GM18909 (cell line): ENCODE measurements around the gene METTL6.
"Not testable (repeated sequence)": the region's sequence is repeated elsewhere in the genome, so short reads cannot be mapped to it uniquely, and the experiment has no call there.

Source experiments
- ATAC-seq: cut with Tn5 transposase; IDR thresholded peaks from one replicate; pipeline ENCODE4 v1.9.1; 2021; ENCODE audit warnings: mild to moderate bottlenecking; ENCODE audit not compliant: unreplicated experiment, poor library complexity

METTL6 gene

DNA sequence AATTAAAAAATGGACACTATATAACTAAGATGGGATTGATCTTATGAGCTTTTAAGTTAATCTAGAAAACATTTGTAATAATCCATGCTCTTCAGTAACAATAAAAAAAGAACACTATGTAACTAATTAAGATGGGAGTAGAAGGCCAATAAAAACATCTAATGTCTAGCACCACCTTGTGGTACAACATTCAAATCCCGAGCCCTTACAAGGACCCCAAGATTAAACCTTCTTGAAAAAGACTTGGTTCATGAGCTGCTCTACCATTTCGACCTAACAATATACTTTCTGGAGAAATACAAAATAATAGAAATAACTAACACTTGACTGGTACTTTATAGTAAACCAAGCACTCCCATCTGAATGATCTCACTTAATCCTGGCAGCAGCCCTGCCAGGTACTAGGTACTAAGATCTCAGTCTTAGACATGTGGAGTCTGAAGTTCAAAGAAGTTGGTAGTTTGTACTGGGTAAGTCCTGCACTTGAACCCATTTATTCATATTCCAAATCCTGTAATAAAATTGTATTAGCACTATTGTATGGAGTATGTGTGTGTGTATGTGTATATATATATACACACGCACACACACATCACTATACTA, 21.8 kb downstream of the METTL6 start:
- ATAC-seq, result peak; percentile 59

DNA sequence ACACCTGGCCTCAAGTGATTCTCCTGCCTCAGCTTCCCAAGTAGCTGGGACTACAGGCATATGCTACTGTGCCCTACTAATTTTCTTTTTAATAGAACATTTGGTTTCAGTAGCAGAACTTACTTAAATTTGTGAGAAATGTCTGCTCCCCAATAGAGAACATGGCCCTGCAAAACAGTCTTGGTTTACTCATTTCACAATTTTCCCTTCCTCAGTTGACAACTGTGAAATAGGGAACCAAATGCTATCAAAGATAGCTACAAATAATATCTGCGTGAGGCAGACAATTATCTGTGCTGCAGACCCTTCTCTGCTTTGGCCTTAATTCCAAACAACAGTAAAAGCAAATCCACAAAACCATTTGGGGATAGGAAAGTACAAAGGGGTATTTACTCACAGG, 22.6 kb downstream of the METTL6 start:
- ATAC-seq, result no peak

DNA sequence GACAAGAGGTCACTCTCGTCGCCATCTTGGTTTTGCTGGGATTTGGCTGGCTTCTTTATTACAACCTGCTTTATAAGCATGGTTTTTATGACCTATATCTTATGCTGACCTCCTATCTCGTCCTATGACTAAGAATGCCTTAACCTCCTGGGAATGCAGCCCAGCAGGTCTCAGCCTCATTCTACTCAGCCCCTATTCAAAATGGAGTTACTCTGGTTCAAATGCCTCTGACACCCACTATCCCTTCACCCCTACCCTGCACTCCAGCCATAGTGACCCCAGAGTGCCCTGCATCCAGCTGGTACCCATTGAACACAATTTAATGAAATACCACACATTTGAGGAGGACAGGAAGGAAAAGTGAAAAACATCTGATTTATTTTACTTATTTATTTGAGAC, 23.4 kb downstream of the METTL6 start:
- no peak for ATAC-seq

DNA sequence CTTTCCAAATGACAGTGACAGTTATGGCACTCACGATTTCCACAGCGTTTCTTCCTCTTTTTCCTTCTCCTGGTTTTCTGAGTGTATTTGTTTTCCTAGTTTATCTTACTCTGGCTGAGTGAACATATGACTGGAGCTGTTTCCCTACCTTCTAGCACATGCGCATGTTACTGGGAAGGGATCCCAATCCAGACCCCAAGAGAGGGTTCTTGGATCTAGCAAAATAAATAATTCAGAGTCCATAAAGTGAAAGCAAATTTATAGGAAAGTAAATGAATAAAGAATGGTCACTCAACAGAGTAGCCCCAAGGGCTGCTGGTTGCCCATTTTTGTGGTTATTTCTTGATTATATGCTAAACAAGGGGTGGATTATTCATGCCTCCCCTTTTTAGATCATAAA, 23.8 kb downstream of the METTL6 start:
- no peak for ATAC-seq

DNA sequence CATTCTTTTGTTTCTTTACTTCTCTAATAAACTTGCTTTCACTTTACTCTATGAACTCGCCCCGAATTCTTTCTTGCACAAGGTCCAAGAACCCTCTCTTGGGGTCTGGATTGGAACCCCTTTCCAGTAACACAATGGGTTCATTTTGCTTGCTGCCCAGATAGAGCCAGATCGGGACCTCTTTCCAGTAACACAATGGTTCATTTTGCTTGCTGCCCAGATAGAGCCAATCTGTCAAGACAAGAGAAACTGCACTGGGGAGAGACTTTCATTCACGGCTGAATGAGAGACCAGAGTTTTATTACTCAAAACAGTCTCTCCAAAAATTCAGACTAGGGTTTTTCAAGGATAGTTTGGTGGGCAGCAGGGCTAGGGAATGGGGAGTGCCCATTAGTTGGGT, 25.4 kb downstream of the METTL6 start:
- ATAC-seq, result no peak

DNA sequence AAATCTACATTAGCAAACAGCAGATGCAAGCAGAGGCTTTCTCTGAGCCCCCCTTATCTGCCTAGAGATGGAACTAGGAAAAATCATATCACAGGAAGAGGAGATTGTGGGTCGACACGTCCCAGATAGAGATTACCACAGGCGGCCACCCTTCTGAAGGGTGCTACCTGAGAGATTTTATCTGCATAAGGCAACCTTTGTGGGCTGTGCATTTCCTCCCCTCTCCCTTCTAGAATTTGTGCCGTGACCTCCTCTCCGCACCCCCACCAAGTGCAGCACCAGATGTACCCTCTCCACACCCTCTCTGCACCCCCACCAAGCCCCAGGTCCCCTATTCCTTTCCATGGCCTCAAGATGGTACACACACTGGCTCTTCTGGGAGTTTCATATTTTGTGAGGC, 27.4 kb downstream of the METTL6 start:
- no peak for ATAC-seq

DNA sequence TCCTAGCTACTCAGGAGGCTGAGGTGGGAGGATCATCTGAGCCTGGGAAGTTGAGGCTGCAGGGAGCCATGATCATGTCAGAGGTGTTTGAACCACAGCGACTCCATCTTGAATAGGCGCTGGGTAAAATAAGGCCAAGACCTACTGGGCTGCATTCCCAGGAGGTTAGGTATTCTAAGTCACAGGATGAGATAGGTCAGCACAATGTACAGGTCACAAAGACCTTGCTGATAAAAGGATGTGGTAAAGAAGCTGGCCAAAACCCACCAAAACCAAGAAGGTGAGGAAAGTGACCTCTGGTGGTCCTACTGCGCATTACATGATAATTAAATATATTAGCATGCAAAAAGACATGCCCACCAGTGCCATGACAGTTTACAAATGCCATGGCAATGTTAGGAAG, 28.6 kb downstream of the METTL6 start:
- ATAC-seq, result not testable (repeated sequence)

DNA sequence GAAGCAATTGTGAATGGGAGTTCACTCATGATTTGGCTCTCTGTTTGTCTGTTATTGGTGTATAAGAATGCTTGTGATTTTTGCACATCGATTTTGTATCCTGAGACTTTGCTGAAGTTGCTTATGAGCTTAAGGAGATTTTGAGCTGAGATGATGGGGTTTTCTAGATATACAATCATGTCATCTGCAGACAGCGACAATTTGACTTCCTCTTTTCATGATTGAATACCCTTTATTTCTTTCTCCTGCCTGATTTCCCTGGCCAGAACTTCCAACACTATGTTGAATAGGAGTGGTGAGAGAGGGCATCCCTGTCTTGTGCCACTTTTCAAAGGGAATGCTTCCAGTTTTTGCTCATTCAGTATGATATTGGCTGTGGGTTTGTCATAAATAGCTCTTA, 34.1 kb downstream of the METTL6 start:
- not testable (repeated sequence) for ATAC-seq

DNA sequence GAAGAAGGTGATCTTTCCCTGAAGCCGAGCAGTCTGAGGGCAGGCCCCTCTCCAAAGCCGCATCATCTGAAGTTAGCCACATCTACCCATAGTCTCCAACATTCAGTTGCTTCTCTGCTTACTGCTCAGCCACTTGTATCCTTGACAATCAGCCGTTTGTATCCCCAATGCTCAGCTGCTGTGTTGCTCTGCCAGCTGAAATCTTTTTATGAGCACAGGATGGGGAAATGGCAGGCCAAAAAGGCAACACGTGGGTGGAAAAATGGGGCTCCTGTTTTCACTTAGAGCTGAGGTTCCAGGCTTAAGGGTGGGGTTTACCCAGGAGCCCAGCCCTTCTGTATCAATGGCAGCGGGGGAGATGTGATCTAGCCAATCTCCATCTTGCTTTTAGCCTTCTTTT, 36.3 kb downstream of the METTL6 start:
- no peak for ATAC-seq

DNA sequence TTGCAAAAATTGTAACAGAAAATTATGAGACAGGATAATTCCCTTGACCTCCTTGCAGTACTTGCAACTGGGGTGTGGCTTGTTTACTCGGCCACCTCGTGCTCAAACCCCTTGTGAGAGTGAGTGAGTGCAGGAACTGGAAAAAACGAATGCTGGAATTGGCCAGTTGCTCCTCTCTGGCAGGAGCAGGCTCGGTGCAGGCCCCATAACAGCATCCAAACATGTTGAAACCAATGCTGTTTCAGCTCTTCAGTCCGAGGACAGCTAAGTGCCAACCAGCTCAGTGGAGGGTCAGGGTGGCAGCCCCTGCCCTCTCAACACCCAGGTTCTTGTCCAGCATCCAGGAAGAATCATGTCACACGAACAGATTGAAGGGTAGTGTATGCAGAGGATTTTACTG, 36.9 kb downstream of the METTL6 start:
- ATAC-seq, result no peak

DNA sequence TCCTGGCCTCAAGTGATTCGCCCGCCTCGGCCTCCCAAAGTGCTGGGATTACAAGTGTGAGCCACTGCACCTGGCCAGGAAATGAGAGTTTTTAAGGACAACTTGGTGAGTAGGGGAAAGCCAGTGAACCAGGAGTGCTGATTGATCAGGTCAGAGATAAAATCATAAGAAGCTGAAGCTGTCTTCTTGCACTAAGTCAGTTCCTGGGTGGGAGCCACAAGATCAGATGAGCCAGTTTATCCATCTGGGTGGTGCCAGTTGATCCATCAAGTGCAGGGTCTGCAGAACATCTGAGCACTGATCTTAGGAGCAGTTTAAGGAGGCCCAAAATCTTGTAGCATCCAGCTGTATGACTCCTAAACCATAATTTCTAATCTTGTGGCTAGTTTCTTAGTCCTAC, 39.0 kb downstream of the METTL6 start:
- ATAC-seq, result not testable (repeated sequence)

DNA sequence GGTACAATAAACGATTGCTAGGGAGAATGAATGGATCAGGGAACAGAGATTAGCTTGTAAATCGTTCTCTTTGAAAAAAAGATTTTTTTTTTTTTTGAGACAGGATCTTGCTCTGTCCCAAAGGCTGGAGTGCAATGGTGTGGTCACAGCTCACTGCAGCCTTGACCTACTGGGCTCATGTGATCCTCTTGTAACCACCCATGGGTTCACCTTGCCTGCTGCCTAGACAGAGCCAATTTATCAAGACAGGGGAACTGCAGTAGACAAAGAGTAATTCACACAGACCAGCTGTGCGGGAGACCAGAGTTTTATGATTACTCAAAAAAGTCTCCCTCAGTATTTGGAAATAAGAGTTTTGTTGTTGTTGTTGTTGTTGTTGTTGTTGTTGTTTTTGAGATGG, 39.6 kb downstream of the METTL6 start:
- no peak for ATAC-seq

DNA sequence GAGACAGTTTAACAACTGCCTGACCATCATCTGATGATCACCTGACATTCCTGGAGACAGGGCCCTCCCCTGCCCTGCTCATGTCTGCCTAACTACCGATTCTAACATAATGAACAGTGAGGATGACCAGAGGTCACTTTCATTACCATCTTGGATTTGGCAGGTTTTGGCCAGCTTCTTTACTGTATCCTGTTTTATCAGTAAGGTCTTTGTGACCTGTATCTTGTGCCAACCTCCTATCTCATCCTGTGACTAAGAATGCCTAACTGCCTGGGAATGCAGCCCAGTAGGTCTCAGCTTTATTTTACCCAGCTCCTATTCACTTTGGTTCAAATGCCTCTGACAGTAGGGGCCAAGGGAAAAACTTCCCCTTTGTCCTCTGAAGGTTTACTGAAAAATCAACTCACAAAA, 40.2 kb downstream of the METTL6 start:
- ATAC-seq, result no peak

DNA sequence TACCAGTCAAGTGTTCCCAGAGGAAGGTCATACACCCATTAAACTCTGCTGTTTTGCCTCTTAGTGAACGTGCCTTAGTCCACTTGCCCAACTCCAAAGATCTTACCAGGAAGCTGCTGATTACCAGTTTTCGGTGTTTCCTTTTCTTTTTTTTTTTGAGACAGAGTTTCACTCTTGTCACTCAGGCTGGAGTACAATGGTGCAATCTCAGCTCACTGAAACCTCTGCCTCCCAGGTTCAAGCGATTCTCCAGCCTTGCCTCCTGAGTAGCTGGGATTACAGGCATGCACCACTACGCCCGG, 40.7 kb downstream of the METTL6 start:
- ATAC-seq, result not testable (repeated sequence)

DNA sequence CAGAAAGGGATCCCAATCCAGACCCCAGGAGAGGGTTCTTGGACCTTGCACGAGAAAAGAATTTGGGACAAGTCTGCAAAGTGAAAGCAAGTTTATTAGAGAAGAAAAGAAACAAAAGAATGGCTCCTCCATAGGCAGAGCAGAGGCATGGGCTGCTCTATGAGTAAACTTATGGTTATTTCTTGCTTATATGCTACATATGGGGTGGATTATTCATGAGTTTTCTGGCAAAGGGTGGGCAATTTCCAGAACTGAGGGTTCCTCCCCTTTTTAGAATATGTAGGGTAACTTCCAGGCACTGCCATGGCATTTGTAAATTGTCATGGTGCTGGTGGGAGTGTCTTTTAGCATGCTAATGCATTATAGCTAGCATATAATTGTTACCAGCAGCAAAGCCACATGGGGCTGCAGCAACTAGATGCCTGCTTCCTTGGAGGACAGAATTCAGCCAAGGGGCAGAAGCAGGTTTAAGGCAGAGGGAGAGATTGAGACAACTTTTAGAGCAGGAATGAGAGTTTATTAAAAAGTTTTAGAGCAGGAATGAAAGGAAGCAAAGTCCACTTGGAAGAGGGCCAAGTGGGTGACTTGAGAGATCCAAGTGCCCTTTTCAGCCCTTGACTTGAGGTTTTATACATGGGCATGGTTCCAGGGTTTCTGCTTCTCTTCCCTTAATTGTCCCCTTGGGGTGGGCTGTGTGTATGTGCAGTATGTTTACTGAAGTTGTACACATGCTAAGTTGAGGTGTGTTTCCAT, 41.3 kb downstream of the METTL6 start:
- ATAC-seq, result no peak

DNA sequence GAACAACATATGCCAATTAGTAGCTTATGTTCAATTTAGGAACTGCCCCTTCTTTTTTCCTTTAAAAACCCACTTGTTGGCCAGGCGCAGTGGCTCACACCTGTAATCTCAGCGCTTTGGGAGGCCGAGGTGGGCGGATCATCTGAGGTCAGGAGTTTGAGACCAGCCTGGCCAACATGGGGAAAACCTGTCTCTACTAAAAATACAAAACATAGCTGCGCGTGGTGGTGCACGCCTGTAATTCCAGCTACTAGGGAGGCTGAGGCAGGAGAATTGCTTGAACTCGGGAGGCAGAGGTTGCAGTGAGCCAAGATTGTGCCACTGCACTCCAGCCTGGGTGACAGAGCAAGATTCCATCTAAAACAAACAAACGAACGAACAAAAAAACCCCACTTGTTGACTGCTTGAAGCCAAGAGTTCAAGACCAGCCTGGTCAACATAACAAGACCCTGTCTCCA, 42.1 kb downstream of the METTL6 start:
- ATAC-seq, result not testable (repeated sequence)

DNA sequence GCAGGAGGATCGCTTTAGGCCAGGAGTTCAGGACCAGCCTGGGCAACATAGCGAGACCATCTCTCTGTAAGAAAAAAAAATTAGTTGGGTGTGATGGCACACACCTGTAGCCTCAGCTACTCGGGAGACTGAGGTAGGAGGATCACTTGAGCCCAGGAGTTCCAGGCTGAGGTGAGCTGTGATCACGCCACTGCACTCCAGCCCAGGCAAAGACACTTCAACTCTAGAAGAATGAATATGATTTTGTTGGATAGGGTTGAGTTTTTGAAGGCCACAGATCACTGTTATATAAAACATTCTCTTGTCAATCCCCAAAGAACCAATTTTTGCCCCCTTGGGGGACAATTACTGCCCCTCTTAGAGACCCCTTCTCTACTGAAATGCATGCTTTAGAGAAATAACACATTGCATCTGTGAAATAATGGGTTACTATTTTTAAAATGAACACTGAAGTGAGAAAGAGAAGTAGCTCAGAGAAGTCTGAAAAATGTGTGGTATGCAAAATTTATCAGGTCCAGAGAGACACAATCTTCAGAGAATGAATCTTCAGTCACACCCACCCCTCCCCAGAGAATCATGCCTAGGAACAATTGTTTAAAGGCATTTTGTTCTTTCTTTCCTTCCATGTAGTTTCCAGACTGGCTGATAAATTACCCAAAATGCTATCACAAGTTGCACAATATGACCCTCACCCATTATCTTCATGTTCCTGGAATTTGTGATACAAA, 42.7 kb downstream of the METTL6 start:
- ATAC-seq, result peak; percentile 87

DNA sequence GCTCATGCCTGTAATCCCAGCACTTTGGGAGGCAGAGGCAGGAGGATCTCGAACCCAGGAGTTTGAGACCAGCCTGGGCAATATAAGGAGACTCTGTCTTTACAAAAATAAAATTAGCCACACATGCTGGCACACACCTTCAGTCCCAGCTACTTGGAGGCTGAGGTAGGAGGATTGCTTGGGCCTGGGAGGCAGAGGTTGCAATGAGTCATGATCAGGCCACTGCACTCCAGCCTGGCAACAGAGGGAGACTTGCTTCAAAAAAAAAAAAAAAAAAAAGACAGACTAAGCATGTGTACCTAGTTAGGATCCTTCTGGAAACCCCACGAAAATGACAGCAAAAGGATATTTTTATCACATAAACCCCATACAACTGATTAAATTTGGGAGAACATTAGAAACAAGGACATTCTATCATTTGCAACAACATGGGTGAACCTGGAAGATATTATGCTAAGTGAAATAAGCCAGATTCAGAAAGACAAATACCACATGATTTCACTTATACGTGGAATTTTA, 44.9 kb downstream of the METTL6 start:
- no peak for ATAC-seq

DNA sequence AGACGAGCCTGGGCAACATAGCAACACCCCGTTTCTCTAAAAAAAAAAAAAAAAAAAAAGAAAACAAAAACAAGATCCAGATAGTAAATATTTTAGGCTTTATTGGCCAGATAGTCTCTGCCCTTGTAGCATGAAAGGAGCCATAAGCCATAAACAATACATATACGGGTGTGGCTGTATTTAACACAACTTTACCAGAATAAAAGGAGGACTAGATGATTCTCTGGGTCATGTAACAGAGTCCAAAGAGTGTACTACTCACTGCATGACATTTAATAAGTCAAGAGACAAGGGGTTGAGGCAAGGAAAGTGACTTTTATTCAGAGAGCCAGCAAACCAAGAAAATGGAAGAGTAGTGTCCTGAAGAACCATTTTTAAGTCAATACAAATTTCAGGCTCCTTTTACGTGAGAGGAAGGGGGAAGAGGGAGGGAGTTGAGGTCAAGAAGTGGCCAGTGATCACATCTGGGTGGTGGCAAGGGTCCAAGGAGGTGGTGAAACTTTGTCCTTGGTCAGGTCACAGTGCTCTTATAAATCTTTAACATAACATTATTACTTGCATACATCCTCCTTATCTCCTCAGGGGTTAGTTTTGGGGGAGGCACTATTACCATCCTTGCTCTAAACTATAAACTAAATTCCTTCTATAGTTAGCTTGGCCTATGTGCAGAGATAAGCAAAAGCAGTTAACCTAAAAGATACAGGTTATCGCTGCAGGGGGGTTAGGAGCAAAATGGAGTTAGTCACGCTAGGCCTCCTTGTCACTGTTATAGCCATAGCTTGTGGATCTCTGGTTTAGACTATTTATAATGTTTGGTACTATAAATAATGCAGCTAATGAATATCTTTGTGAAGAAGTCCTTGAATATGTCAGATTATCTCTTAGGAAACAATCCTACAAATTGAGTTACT, 46.1 kb downstream of the METTL6 start:
- ATAC-seq, result no peak
